Type B pancreatic cell (in vitro differentiated cells): ENCODE data around the gene TJP2. TPM values are rescaled to one million over a fixed set of nuclear protein-coding genes. Genes with fewer than 3 reads are reported as not detected.

Experiments
- DNase-seq: peaks from one replicate; pipeline ENCODE4 v3.0.0; 2021; ENCODE audit warnings: mixed read lengths; ENCODE audit not compliant: unreplicated experiment; ENCODE audit errors: extremely low spot score
- H3K27ac Mint-ChIP-seq: 2 replicates; pipeline ENCODE4 v1.8.0; 2021; ENCODE audit warnings: mild to moderate bottlenecking, mixed read lengths
- H3K27me3 Mint-ChIP-seq: 2 replicates; pipeline ENCODE4 v1.8.0; 2021; ENCODE audit warnings: mixed read lengths
- H3K36me3 Mint-ChIP-seq: 2 replicates; pipeline ENCODE4 v1.8.0; 2021; ENCODE audit warnings: mixed read lengths
- H3K4me1 Mint-ChIP-seq: one replicate; pipeline ENCODE4 v1.8.0; 2021; ENCODE audit warnings: mixed read lengths; ENCODE audit not compliant: unreplicated experiment
- H3K4me3 Mint-ChIP-seq: 2 replicates; pipeline ENCODE4 v1.8.0; 2021; ENCODE audit warnings: mild to moderate bottlenecking, mixed read lengths
- H3K9me3 Mint-ChIP-seq: 2 replicates; pipeline ENCODE4 v1.8.0; 2021; ENCODE audit warnings: mixed read lengths
- total RNA-seq: library from RNA; stranded (reverse); gene quantifications from 2 replicates; pipeline ENCODE4 v1.2.1, GENCODE V29; 2021; ENCODE audit warnings: low replicate concordance
- TF ChIP-seq, protein P1 (sequence below): fragments of 200-600 bp; sonication (generic); conservative IDR thresholded peaks from 2 replicates; pipeline ENCODE4 v1.5.0; 2021; ENCODE audit warnings: antibody characterized with exemption, mild to moderate bottlenecking

TJP2 gene
- total RNA-seq, 1 donor from 2014 or later = 85.2 TPM

DNA sequence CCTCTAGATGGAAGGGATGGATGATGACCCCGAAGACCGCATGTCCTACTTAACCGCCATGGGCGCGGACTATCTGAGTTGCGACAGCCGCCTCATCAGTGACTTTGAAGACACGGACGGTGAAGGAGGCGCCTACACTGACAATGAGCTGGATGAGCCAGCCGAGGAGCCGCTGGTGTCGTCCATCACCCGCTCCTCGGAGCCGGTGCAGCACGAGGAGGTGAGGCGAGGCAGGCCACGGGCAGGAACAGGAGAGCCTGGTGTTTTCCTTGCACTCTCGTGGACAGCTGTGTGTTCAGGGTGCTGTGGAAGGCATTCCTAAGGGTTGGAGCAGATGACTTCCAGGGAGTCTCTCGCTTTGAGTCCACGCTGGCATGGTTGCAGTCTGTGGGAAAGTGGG lies 73.9 kb downstream of the TJP2 start:
- TF ChIP-seq, protein P1, sequence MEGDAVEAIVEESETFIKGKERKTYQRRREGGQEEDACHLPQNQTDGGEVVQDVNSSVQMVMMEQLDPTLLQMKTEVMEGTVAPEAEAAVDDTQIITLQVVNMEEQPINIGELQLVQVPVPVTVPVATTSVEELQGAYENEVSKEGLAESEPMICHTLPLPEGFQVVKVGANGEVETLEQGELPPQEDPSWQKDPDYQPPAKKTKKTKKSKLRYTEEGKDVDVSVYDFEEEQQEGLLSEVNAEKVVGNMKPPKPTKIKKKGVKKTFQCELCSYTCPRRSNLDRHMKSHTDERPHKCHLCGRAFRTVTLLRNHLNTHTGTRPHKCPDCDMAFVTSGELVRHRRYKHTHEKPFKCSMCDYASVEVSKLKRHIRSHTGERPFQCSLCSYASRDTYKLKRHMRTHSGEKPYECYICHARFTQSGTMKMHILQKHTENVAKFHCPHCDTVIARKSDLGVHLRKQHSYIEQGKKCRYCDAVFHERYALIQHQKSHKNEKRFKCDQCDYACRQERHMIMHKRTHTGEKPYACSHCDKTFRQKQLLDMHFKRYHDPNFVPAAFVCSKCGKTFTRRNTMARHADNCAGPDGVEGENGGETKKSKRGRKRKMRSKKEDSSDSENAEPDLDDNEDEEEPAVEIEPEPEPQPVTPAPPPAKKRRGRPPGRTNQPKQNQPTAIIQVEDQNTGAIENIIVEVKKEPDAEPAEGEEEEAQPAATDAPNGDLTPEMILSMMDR = no peak
- Mint-ChIP-seq H3K36me3 (peaks cover 37% of the 10 kb centered on the region), H3K4me3 (no peak overlapping the region), H3K27ac (no peak overlapping the region), H3K4me1 (no peaks in the 10 kb centered on the region), H3K9me3 (no peaks in the 10 kb centered on the region), H3K27me3 (no peaks in the 10 kb centered on the region)
- no peak for DNase-seq

DNA sequence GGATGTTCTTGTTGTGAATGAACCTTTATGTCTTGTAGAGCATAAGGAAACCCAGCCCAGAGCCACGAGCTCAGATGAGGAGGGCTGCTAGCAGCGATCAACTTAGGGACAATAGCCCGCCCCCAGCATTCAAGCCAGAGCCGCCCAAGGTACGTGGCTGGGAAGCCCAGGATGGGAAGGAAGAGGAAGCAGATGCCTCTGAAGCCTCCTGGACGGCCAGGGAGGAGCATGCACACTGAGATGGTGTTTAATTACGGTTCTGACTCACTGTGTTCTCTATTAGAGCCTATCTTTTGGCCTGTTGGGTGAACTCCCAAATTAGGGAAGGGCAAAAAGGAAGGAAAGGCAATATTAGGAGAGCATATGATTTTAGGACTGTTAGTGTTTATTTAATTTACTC lies 75.3 kb downstream of the TJP2 start:
- DNase-seq = no peak
- Mint-ChIP-seq H3K4me3 (no peak overlapping the region), H3K27me3 (no peaks in the 10 kb centered on the region), H3K9me3 (no peaks in the 10 kb centered on the region), H3K27ac (no peak overlapping the region), H3K36me3 (peaks cover 34% of the 10 kb centered on the region), H3K4me1 (no peaks in the 10 kb centered on the region)
- TF ChIP-seq, protein P1 = no peak

DNA sequence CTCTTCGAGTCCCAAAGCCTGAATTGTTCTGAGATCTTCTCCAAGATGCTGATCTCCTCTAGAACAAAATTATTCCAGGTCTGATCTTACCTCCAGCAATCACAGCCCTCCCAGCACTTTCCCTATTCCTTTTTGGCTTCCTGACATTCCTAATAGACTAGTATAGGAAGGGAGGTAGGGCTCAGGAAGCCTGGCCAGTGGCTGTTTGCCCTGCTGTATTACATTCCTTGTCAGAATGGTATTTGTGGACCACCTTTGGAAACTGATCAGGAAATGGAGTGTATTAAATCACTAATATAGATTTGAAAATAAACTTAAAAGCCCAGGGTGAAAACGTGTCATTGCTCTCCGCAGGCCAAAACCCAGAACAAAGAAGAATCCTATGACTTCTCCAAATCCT lies 76.6 kb downstream of the TJP2 start:
- TF ChIP-seq, protein P1 = no peak
- no peaks in the 10 kb centered on the region for H3K4me1 Mint-ChIP-seq
- H3K27me3 Mint-ChIP-seq = no peaks in the 10 kb centered on the region
- no peak for DNase-seq
- H3K27ac Mint-ChIP-seq = peak overlapping the region; percentile 31
- H3K9me3 Mint-ChIP-seq = no peaks in the 10 kb centered on the region
- no peak overlapping the region for H3K4me3 Mint-ChIP-seq
- peaks cover 32% of the 10 kb centered on the region for H3K36me3 Mint-ChIP-seq

- Mint-ChIP-seq H3K9me3 (no peaks in the 10 kb centered on the region), H3K27me3 (no peaks in the 10 kb centered on the region), H3K4me1 (no peaks in the 10 kb centered on the region), H3K27ac (no peak overlapping the region), H3K36me3 (peaks cover 36% of the 10 kb centered on the region), H3K4me3 (no peak overlapping the region)
- DNase-seq = no peak
- TF ChIP-seq, protein P1 = no peak
Measured at GRCh38 chr9:69252436-69252835, 78.4 kb downstream of the TJP2 start.

DNA sequence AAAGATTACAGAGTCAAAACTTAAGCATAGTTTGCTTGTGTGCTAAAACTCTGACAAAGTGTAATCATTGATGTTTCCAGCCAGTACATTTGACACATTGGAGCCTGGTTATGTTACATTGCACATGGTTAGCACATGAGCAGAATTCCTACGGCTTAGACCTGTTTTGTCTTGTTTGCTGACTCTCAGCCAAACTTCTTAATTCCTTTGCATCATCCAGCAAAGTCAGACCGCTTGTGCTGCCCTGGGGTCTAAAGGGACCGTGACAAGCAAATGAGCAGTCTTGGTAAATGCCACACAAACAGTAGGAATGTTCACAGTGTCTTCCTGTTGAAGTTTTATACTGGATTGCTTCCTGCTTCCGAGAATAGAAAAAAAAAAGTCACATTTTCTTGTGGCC lies 79.0 kb downstream of the TJP2 start:
- no peaks in the 10 kb centered on the region for H3K9me3 Mint-ChIP-seq
- peaks cover 34% of the 10 kb centered on the region for H3K36me3 Mint-ChIP-seq
- no peak overlapping the region for H3K4me3 Mint-ChIP-seq
- TF ChIP-seq, protein P1 = no peak
- no peak for DNase-seq
- H3K27me3 Mint-ChIP-seq = no peaks in the 10 kb centered on the region
- no peaks in the 10 kb centered on the region for H3K4me1 Mint-ChIP-seq
- H3K27ac Mint-ChIP-seq = no peak overlapping the region

- Mint-ChIP-seq H3K4me1 (no peaks in the 10 kb centered on the region), H3K36me3 (peaks cover 30% of the 10 kb centered on the region), H3K4me3 (no peak overlapping the region), H3K27ac (no peak overlapping the region), H3K27me3 (no peaks in the 10 kb centered on the region), H3K9me3 (no peaks in the 10 kb centered on the region)
- TF ChIP-seq, protein P1 = no peak
- no peak for DNase-seq
Measured at GRCh38 chr9:69254223-69254622, 80.1 kb downstream of the TJP2 start.
